NCI-H2227 treated with DMSO at 0.1 percent for 48 hours (cell line): Measurements from ENCODE around the gene SYCP2.

Experiments
- DNase-seq: peaks from one replicate; lab custom pipeline; 2025; lab: John Stamatoyannopoulos, UW

SYCP2 gene

GRCh38 chr20:59823030-59823423 lies 110.4 kb downstream of the SYCP2 start:
- DNase-seq: no peak

- no peak for DNase-seq
Observed at GRCh38 chr20:59822291-59823029, 111.0 kb downstream of the SYCP2 start.

- no peak for DNase-seq
Observed at GRCh38 chr20:59821788-59822187, 111.6 kb downstream of the SYCP2 start.

- DNase-seq: no peak
Observed at GRCh38 chr20:59821201-59821600, 112.2 kb downstream of the SYCP2 start.

- no peak for DNase-seq
Observed at GRCh38 chr20:59820204-59821041, 113.0 kb downstream of the SYCP2 start.

- no peak for DNase-seq
Observed at GRCh38 chr20:59819496-59820203, 113.8 kb downstream of the SYCP2 start.

- DNase-seq: no peak
Observed at GRCh38 chr20:59818911-59819310, 114.5 kb downstream of the SYCP2 start.

- DNase-seq: no peak
Observed at GRCh38 chr20:59817846-59818615, 115.4 kb downstream of the SYCP2 start.

- DNase-seq: no peak
Observed at GRCh38 chr20:59817406-59817805, 116.0 kb downstream of the SYCP2 start.

- DNase-seq: no peak
Observed at GRCh38 chr20:59816146-59816738, 117.2 kb downstream of the SYCP2 start.

- DNase-seq: no peak
Observed at GRCh38 chr20:59814840-59815340, 118.5 kb downstream of the SYCP2 start.

GRCh38 chr20:59813948-59814839 lies 119.2 kb downstream of the SYCP2 start:
- no peak for DNase-seq
